Natural killer cell (primary cell): Measurements from ENCODE around the gene CLEC5A. TPM values are rescaled to one million over a fixed set of nuclear protein-coding genes. Genes with fewer than 3 reads are reported as not detected.

Experiments used
- ATAC-seq, 3 donors: fragments of 150-1000 bp in 2 of 3; fragments of 200-7000 bp in 1 of 3; cut with Tn5 transposase; 1 replicate in 1 of 3; 2 replicates in 2 of 3; pipeline ENCODE4 v1.10.0; 2021; ENCODE audit warnings: mild to moderate bottlenecking in 2 of 3, moderate library complexity in 2 of 3
- DNase-seq, 2 donors: peaks; one replicate each; pipeline versions ENCODE4 v3.0.0 to v3.0.0-alpha.2; 2013 to 2021; ENCODE audit warnings: mixed read lengths in 1 of 2
- H3K27ac ChIP-seq: one replicate; pipeline ENCODE4 v1.5.1; 2013; ENCODE audit warnings: mild to moderate bottlenecking, low read length
- H3K27me3 ChIP-seq: one replicate; pipeline ENCODE4 v1.6.1; 2013; ENCODE audit warnings: low read length; ENCODE audit not compliant: control insufficient read depth, insufficient read depth
- H3K36me3 ChIP-seq: one replicate; pipeline ENCODE4 v1.6.1; 2013; ENCODE audit warnings: low read length; ENCODE audit not compliant: control insufficient read depth, insufficient read depth
- H3K4me1 ChIP-seq: one replicate; pipeline ENCODE4 v1.6.1; 2013; ENCODE audit warnings: low read length; ENCODE audit not compliant: control insufficient read depth, insufficient read depth
- H3K4me3 ChIP-seq: one replicate; pipeline ENCODE4 v1.5.1; 2013; ENCODE audit warnings: low read length
- H3K9me3 ChIP-seq: one replicate; pipeline ENCODE4 v1.6.1; 2013; ENCODE audit warnings: low read length; ENCODE audit not compliant: control insufficient read depth, insufficient read depth
- H3K27ac Mint-ChIP-seq, 2 donors: one replicate each; pipeline ENCODE4 v1.8.0; 2022; ENCODE audit warnings: mild to moderate bottlenecking in 2 of 2, mixed read lengths in 2 of 2, moderate library complexity in 1 of 2
- H3K27me3 Mint-ChIP-seq, 2 donors: one replicate each; pipeline ENCODE4 v1.8.0; 2022; ENCODE audit warnings: low read depth in 2 of 2, mixed read lengths in 2 of 2
- H3K36me3 Mint-ChIP-seq: one replicate; pipeline ENCODE4 v1.8.0; 2022; ENCODE audit warnings: mixed read lengths
- H3K4me1 Mint-ChIP-seq, 2 donors: one replicate each; pipeline ENCODE4 v1.8.0; 2022; ENCODE audit warnings: mixed read lengths in 2 of 2
- H3K4me3 Mint-ChIP-seq: one replicate; pipeline ENCODE4 v1.8.0; 2022; ENCODE audit warnings: mild to moderate bottlenecking, moderate library complexity, mixed read lengths
- H3K9me3 Mint-ChIP-seq, 2 donors: one replicate each; pipeline ENCODE4 v1.8.0; 2022; ENCODE audit warnings: mixed read lengths in 2 of 2
- CTCF ChIP-seq: fragments of 200-600 bp; IDR thresholded peaks from one replicate; pipeline ENCODE4 v1.8.0; 2022; ENCODE audit warnings: antibody characterized with exemption
- WGBS: methylation state at CpG from one replicate; pipeline ENCODE4 v1.1.7; 2013; ENCODE audit warnings: missing lambda C conversion rate; ENCODE audit not compliant: insufficient coverage; 5-methylcytosine and 5-hydroxymethylcytosine counted together
- intact Hi-C: fragments of 100-400 bp; cut with micrococcal nuclease; formaldehyde crosslinking; loops from one replicate; pipeline ENCODE4 v1.14.2; 2022
- total RNA-seq, 4 donors: library from RNA; stranded (reverse); fragments of 120-200 nt in 1 of 4; gene quantifications; one replicate each; pipeline versions ENCODE4 v1.2.3 to v1.2.4, GENCODE V29; 2013 to 2022

CLEC5A gene
- total RNA-seq, 3 donors from 2014 or later (not counting 1 experiment from before 2014, with no cell fraction given) = 0.60 TPM; not detected in 2

- Histone ChIP-seq H3K27me3 (no peaks in the 10 kb centered on the region), H3K4me1 (no peaks in the 10 kb centered on the region), H3K9me3 (peaks cover 2% of the 10 kb centered on the region), H3K4me3 (no peak overlapping the region), H3K27ac (no peak overlapping the region), H3K36me3 (no peaks in the 10 kb centered on the region)
- TF ChIP-seq CTCF = no peak
- H3K4me3 Mint-ChIP-seq = no peak overlapping the region
- H3K27me3 Mint-ChIP-seq = peaks cover 4 to 30% of the 10 kb centered on the region in 2 donors
- peaks cover 21% of the 10 kb centered on the region for H3K36me3 Mint-ChIP-seq
- WGBS = 6% methylated on average over 2 of the region's 3 CpGs
- intact Hi-C loops = no loop called here
- DNase-seq (peak in 1 of 2 donors; percentile 6), ATAC-seq (peak in 2 of 3 donors; percentile 29 to 39)
- H3K27ac Mint-ChIP-seq = no peak overlapping the region
- H3K4me1 Mint-ChIP-seq = no peaks in the 10 kb centered on the region
- H3K9me3 Mint-ChIP-seq = peaks cover 6 to 11% of the 10 kb centered on the region in 2 donors
Observed at GRCh38 chr7:141945356-141945755, 1.4 kb downstream of the CLEC5A start.

GRCh38 chr7:141944811-141945210 lies 2.0 kb downstream of the CLEC5A start:
- ATAC-seq (no peak), DNase-seq (no peak)
- no peaks in the 10 kb centered on the region for H3K27me3 ChIP-seq
- H3K36me3 Mint-ChIP-seq = peaks cover 27% of the 10 kb centered on the region
- peaks cover 2% of the 10 kb centered on the region for H3K9me3 ChIP-seq
- H3K4me3 ChIP-seq = no peak overlapping the region
- TF ChIP-seq CTCF = no peak
- no peaks in the 10 kb centered on the region for H3K4me1 Mint-ChIP-seq
- H3K9me3 Mint-ChIP-seq = peaks cover 6 to 14% of the 10 kb centered on the region in 2 donors
- no peak overlapping the region for H3K27ac Mint-ChIP-seq
- peaks cover 4 to 34% of the 10 kb centered on the region in 2 donors for H3K27me3 Mint-ChIP-seq
- no peak overlapping the region for H3K27ac ChIP-seq
- H3K4me1 ChIP-seq = no peaks in the 10 kb centered on the region
- no peaks in the 10 kb centered on the region for H3K36me3 ChIP-seq
- intact Hi-C loops = no loop called here
- no CpG with 5 or more reads among the region's 3 CpGs for WGBS
- H3K4me3 Mint-ChIP-seq = no peak overlapping the region

- TF ChIP-seq CTCF = no peak
- Mint-ChIP-seq H3K36me3 (peaks cover 27% of the 10 kb centered on the region), H3K9me3 (peaks cover 10 to 18% of the 10 kb centered on the region in 2 donors), H3K27ac (no peak overlapping the region), H3K4me3 (no peak overlapping the region), H3K27me3 (peaks cover 7 to 39% of the 10 kb centered on the region in 2 donors), H3K4me1 (no peaks in the 10 kb centered on the region)
- no peak overlapping the region for H3K4me3 ChIP-seq
- DNase-seq (no peak), ATAC-seq (no peak)
- 70% methylated on average over 1 of the region's 1 CpG for WGBS
- H3K9me3 ChIP-seq = peaks cover 2% of the 10 kb centered on the region
- H3K4me1 ChIP-seq = no peaks in the 10 kb centered on the region
- H3K27ac ChIP-seq = no peak overlapping the region
- no peaks in the 10 kb centered on the region for H3K36me3 ChIP-seq
- intact Hi-C loops = no loop called here
- H3K27me3 ChIP-seq = no peaks in the 10 kb centered on the region
Observed at GRCh38 chr7:141943846-141944245, 2.9 kb downstream of the CLEC5A start.

GRCh38 chr7:141941075-141941474 lies 5.7 kb downstream of the CLEC5A start:
- 78% methylated on average over 2 of the region's 3 CpGs for WGBS
- DNase-seq (no peak), ATAC-seq (no peak)

More at GRCh38 chr7:141941075-141941474, 5.7 kb downstream of the CLEC5A start:
- H3K9me3 ChIP-seq = peaks cover 7% of the 10 kb centered on the region
- intact Hi-C loops = no loop called here
- Mint-ChIP-seq H3K4me1 (no peaks in the 10 kb centered on the region), H3K4me3 (no peak overlapping the region), H3K27me3 (peaks cover 7 to 40% of the 10 kb centered on the region in 2 donors), H3K9me3 (peaks cover 12 to 18% of the 10 kb centered on the region in 2 donors), H3K36me3 (peaks cover 27% of the 10 kb centered on the region), H3K27ac (no peak overlapping the region)
- H3K27ac ChIP-seq = no peak overlapping the region
- H3K4me3 ChIP-seq = no peak overlapping the region
- no peaks in the 10 kb centered on the region for H3K27me3 ChIP-seq
- H3K36me3 ChIP-seq = no peaks in the 10 kb centered on the region
- no peak for TF ChIP-seq CTCF
- H3K4me1 ChIP-seq = no peaks in the 10 kb centered on the region
